ENCODE results near the gene RIPOR3. TPM values are rescaled to one million over a fixed set of nuclear protein-coding genes. Genes with fewer than 3 reads are reported as not detected.
A peak's percentile ranks its signal among the peaks of the same experiment; 100 is the strongest.

The RIPOR3 gene
- total RNA-seq, 1 experiment from 2014 or later, result 0.46 TPM

- H2BK15ac ChIP-seq (ENCODE audit: low read depth, low read length), result no peak overlapping the region
- no peak overlapping the region for H3K4me2 ChIP-seq (ENCODE audit: insufficient read depth, insufficient read length, low read length)
- Mint-ChIP-seq H3K4me3 (no peak overlapping the region), H3K27ac (peak overlapping the region; percentile 48 to 93 (median 68); a peak in 5 of 7 replicates), H3K4me1 (peaks cover 10 to 11% of the 10 kb centered on the region in 2 experiments), H3K27me3 (ENCODE audit: low read depth) (no peaks in the 10 kb centered on the region), H3K36me3 (ENCODE audit: insufficient read depth in 1 of 3, low read depth in 3 of 3) (no peaks in the 10 kb centered on the region), H3K9me3 (no peaks in the 10 kb centered on the region)
- no peak overlapping the region for H3K27ac ChIP-seq (ENCODE audit: insufficient read length, low read depth, low read length)
- no peak overlapping the region for H2BK120ac ChIP-seq (ENCODE audit: low read depth, low read length, poor library complexity, severe bottlenecking)
- DNase-seq, result no peak
- no peak overlapping the region for H4K8ac ChIP-seq (replicated peaks; ENCODE audit: insufficient read length, low read depth, low read length)
- no peak for TF ChIP-seq CTCF (conservative IDR thresholded peaks at IDR 0.05)
- no peak overlapping the region for H3T11ph ChIP-seq (ENCODE audit: low read length)
- no peak overlapping the region for H3K23ac ChIP-seq (ENCODE audit: insufficient read length, low read depth, low read length)
- no peaks in the 10 kb centered on the region for H3K79me1 ChIP-seq (ENCODE audit: insufficient read depth, low read depth, low read length, poor library complexity, severe bottlenecking)
- H2AK5ac ChIP-seq (ENCODE audit: insufficient read length, low read length), result no peak overlapping the region
- H2BK20ac ChIP-seq (ENCODE audit: low read depth, low read length, poor library complexity, severe bottlenecking), result no peak overlapping the region
- no peaks in the 10 kb centered on the region for H3K27me3 ChIP-seq (ENCODE audit: insufficient read depth, low read length)
- H2BK5ac ChIP-seq (ENCODE audit: insufficient read length, low read length), result no peak overlapping the region
- no peak overlapping the region for H3K9ac ChIP-seq (ENCODE audit: extremely low read depth, insufficient read length, low read length)
- H3K23me2 ChIP-seq (ENCODE audit: insufficient read length, low read depth, low read length, poor library complexity, severe bottlenecking), result no peaks in the 10 kb centered on the region
- no peak overlapping the region for H3K4ac ChIP-seq (ENCODE audit: low read depth, low read length)
- WGBS (ENCODE audit: extremely low coverage, insufficient read length, low lambda C conversion rate), result no CpG with 5 or more reads among the region's 8 CpGs
- H3K56ac ChIP-seq (ENCODE audit: insufficient read length, low read depth, low read length), result no peak overlapping the region
- H3K79me2 ChIP-seq (ENCODE audit: insufficient read depth, low read length), result no peaks in the 10 kb centered on the region
- H3K9me3 ChIP-seq (ENCODE audit: control insufficient read depth, low read depth, low read length), result no peaks in the 10 kb centered on the region
- no peak overlapping the region for H4K91ac ChIP-seq (ENCODE audit: insufficient read length, low read depth, low read length)
- no peak overlapping the region for H3K14ac ChIP-seq (ENCODE audit: insufficient read depth, low read length)
- H4K20me1 ChIP-seq (ENCODE audit: control insufficient read depth, insufficient read depth, insufficient read length), result no peaks in the 10 kb centered on the region
- H3K4me1 ChIP-seq (ENCODE audit: insufficient read depth, low read length), result peaks cover 6% of the 10 kb centered on the region; the same call in 1 of the 2 replicates
- no peak overlapping the region for H2AFZ ChIP-seq (ENCODE audit: low read length)
- H4K5ac ChIP-seq (ENCODE audit: insufficient read length, low read depth, low read length), result no peak overlapping the region
- no peak overlapping the region for H2BK12ac ChIP-seq (ENCODE audit: insufficient read length, low read depth, low read length)
- H3K18ac ChIP-seq (ENCODE audit: insufficient read length, low read depth, low read length), result no peak overlapping the region
Observed at GRCh38 chr20:50678169-50678898, 13.0 kb downstream of the RIPOR3 start.
